Hypothalamus (tissue), 51 donors: ENCODE measurements around the gene FREM3.
"Not testable (repeated sequence)": the region's sequence is repeated elsewhere in the genome, so short reads cannot be mapped to it uniquely, and the experiment has no call there.

ENCODE experiments used
- DNase-seq, 51 donors: peaks; one replicate each; lab custom pipeline; 2025; lab: John Stamatoyannopoulos, UW

FREM3 gene

GRCh38 chr4:143586080-143586479, 114.4 kb downstream of the FREM3 start:
- DNase-seq = no peak

GRCh38 chr4:143585548-143585947, 114.9 kb downstream of the FREM3 start:
- no peak for DNase-seq

- no peak for DNase-seq
Observed at GRCh38 chr4:143581331-143581946, 119.0 kb downstream of the FREM3 start.

- DNase-seq = no peak
Observed at GRCh38 chr4:143575331-143575730, 125.1 kb downstream of the FREM3 start.

- no peak for DNase-seq
Observed at GRCh38 chr4:143564472-143564871, 136.0 kb downstream of the FREM3 start.

- DNase-seq = no peak
Observed at GRCh38 chr4:143559757-143560147, 140.7 kb downstream of the FREM3 start.

GRCh38 chr4:143558823-143559756, 141.4 kb downstream of the FREM3 start:
- DNase-seq = peak in 34 of 51 donors; percentile 2 to 66 (median 30)

- no peak for DNase-seq
Observed at GRCh38 chr4:143558286-143558685, 142.2 kb downstream of the FREM3 start.

GRCh38 chr4:143555676-143556075, 144.8 kb downstream of the FREM3 start:
- no peak for DNase-seq

- DNase-seq = no peak
Observed at GRCh38 chr4:143554728-143555597, 145.5 kb downstream of the FREM3 start.

- DNase-seq = no peak
Observed at GRCh38 chr4:143549928-143550327, 150.5 kb downstream of the FREM3 start.

- no peak for DNase-seq
Observed at GRCh38 chr4:143539670-143540023, 160.8 kb downstream of the FREM3 start.

GRCh38 chr4:143538979-143539669, 161.4 kb downstream of the FREM3 start:
- DNase-seq = no peak

- no peak for DNase-seq
Observed at GRCh38 chr4:143531788-143532491, 168.5 kb downstream of the FREM3 start.

GRCh38 chr4:143531380-143531779, 169.1 kb downstream of the FREM3 start:
- no peak for DNase-seq

- not testable (repeated sequence) for DNase-seq
Observed at GRCh38 chr4:143528046-143528445, 172.4 kb downstream of the FREM3 start.
